Activated T-cell treated with anti-CD3 and anti-CD28 coated beads, Interleukin-2, amount 50 U/mL, for 1 hour (primary cell): ENCODE results near the gene HYDIN.
A peak's percentile ranks its signal among the peaks of the same experiment; 100 is the strongest.

Source experiments
- DNase-seq: peaks from one replicate; pipeline ENCODE4 v3.0.0-alpha.2; 2020

HYDIN gene

GRCh38 chr16:70784692-70785555 lies 445.6 kb downstream of the HYDIN start:
- DNase-seq = no peak

- DNase-seq = no peak
Measured at GRCh38 chr16:70782237-70782636, 448.3 kb downstream of the HYDIN start.

DNA sequence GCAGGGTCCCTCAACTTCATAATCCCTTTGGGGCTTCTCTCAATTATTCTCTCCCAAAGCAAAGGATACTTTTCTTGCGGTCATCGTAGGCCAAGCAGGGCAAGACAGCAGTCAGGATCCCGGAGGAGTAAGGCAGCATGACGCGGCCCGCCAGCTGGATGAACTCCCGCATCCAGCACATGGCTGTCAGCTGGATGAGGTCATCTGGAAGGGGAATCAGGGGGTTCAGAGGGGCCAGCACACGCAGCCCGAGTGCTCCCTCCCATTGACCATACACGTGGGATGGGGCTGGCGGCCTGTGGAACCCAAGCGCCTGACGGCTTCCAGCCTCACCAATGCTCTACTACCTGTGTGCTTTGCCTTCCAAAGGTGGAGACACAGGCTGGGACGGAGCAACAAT lies 448.7 kb downstream of the HYDIN start:
- DNase-seq = no peak

GRCh38 chr16:70780546-70780945 lies 450.0 kb downstream of the HYDIN start:
- no peak for DNase-seq

DNA sequence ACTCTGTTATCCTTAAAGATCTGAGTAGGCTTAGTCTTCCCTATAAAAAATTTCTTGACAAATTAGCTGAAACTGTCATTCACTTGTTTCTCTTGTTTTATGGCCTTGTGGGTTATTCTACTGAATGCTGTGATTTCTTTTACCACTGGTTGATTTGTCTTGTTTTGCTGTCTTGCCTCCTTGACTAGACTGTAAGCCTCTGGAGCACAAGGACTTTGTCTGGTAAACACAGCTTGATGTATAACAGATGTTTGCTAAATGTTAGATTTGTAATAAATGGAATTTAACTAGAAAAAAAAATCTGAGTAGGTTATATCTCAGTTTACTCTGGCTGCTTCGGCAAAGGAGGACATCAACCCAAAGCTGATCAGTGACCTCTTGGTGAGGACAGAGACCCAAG lies 451.2 kb downstream of the HYDIN start:
- DNase-seq = no peak

DNA sequence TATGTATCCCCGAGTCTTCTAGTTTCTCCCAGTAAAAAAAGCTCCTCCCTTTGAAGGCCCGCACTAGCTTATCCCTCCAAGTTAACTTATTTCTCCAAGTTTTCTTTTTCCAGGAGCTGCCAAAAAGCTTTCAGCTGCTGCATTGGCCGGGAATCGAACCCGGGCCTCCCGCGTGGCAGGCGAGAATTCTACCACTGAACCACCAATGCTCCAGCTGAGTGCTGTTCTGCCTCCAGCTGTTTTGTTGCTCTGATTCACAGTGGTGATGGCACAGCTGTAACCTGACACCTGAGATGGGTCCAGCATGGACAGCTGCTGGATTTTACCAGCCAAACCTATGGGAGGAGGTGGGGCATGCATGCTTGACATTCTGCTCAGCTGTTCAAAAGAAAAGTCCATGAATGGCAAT lies 451.6 kb downstream of the HYDIN start:
- DNase-seq = no peak

GRCh38 chr16:70777973-70778406 lies 452.5 kb downstream of the HYDIN start:
- no peak for DNase-seq

- DNase-seq = no peak
Measured at GRCh38 chr16:70777496-70777895, 453.0 kb downstream of the HYDIN start.

- no peak for DNase-seq
Measured at GRCh38 chr16:70775399-70775798, 455.1 kb downstream of the HYDIN start.

- DNase-seq = no peak
Measured at GRCh38 chr16:70774261-70774660, 456.3 kb downstream of the HYDIN start.

- no peak for DNase-seq
Measured at GRCh38 chr16:70772493-70772892, 458.0 kb downstream of the HYDIN start.

DNA sequence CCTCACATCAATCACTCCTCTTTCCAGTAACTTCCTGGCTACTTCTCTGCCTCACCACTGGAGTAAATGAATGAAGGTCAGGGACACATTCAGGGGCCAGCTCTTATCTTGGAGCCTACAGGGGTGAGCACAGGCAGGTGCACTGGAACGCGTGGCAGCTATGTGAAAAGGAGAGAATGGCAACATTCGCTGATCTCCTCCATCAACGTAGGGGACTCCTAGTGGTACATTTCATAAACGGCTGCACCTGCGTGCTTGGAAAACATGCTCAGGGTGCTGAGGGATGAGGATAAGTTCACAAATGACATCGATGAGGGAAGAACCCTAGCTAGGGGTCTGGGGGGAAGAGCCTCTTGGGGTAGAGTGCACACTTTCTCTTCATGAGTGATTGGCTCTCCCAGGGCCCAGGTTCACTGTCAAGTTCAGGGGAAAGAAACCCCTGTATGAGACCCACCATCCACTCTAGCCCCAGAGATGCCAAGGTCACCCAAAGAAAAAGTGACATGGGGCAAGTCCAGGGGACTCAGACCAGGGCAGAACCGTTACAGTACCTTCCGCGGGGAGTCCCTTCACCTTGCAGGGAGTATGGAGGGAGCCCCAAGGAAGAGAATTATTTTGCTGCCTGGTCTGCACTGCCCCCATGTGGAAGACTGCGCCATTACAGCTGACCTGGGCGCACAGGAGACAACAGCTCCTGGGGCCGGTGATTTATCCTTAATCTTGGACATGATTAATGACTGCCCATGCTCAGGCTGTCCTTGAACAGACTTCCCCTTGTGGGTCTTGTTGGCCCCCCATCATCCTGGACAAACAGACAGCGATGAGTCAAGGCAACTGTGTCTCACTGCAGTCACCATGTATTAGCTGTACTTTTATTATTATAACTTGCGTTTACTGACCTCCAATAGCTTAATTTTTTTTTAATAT lies 459.6 kb downstream of the HYDIN start:
- DNase-seq = peak; percentile 70

GRCh38 chr16:70770291-70770625 lies 460.3 kb downstream of the HYDIN start:
- no peak for DNase-seq

- no peak for DNase-seq
Measured at GRCh38 chr16:70769761-70770160, 460.8 kb downstream of the HYDIN start.

DNA sequence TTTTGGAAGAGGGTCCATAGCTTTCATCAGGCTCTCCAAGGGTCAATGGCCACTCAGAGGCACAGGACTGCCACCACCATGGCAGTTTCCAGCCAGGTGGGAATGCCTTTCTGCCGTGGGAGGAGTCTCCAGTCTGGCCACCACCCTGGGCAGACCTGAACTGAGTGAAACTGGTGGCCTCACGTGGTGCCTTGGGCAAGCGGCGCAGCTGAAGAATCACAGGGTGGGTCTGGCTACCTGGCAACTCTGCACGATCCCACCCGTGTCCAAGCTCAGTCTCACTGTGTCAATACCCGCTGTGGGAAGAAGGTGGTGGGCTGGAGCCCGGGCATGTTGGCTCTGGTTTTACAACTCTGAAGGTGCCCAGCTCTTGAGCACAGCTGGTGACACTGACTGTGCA lies 461.4 kb downstream of the HYDIN start:
- DNase-seq = no peak

DNA sequence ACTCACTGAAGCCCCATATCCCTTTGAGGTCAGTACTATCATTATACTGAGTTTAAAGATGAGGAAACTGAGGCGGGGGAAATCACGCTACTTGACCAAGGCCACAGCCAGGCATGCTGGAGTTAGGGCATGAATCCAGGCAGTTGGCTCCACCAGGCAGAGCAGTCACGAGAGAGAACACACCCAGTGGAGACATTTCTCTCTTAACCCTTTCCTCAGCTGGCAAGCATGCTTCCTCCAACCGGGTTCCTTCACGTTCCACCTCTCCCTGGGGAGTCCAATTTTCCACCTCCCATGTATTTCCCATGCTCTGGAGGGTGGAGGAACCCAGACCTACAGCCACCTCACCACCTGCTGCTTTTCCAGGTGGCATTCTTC lies 462.3 kb downstream of the HYDIN start:
- DNase-seq = no peak

GRCh38 chr16:70767377-70768202 lies 462.9 kb downstream of the HYDIN start:
- DNase-seq = no peak

GRCh38 chr16:70766658-70767057 lies 463.9 kb downstream of the HYDIN start:
- no peak for DNase-seq

DNA sequence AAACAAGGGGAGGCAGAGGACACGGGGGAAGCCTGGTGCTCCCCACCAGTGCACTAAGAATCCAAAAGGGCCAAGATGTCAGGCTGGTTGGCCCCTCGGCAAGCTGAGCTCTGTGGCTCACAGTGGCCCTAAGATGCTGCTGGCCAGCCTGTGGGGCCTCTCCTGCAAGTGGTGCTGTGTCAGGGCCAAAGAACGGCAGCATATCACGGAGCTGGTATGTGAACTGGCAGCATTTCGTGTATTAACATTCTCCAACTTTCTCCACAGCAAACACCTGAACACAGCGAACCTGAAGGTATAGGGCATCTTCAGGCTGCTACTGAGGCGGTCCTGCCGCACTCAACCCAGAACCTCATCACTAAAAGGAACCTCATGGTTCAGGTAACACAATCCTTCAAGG lies 464.3 kb downstream of the HYDIN start:
- no peak for DNase-seq

GRCh38 chr16:70765491-70765890 lies 465.0 kb downstream of the HYDIN start:
- no peak for DNase-seq

GRCh38 chr16:70764632-70765031 lies 465.9 kb downstream of the HYDIN start:
- no peak for DNase-seq

DNA sequence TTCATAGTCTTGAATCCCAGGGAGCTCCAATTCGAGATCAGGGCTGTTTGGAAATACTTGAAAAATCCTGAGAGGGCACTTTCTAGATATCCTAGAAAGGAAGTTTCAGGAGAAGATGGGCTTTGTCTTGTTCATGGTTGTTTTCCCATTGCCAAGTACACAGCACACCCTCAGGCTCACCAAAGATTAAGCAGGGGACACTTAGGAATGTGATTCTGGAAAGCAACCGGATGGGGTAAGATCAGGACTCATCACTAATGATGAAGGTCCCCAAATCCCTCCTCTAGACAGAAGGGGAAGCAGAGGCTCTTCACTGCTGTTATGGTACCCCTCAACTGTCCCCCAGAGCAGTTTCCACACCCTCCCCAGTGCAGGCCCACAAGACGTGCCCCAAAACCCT lies 470.3 kb downstream of the HYDIN start:
- no peak for DNase-seq

DNA sequence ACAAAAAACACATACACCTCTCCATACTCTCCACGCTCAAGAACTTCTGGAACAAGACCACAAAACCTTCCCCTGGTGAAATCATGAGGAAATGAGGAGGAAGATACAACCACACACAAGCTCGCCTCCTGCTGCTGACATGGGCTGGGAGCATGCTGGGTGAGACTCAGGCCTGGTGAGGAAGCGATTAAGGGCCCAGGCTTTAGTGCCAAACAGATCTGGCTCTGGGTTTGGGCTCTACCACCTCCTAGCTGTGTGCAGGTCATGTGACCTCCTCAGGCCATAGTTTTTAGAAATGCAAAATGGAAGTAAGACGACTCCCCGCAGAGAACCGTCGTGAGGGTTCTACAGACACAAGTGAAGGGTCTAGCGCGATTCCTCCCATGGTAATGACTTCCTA lies 470.9 kb downstream of the HYDIN start:
- no peak for DNase-seq
